GM12878 (cell line): ENCODE measurements around the gene SLC1A2. TPM values are rescaled to one million over a fixed set of nuclear protein-coding genes. Genes with fewer than 3 reads are reported as not detected.
A peak's percentile ranks its signal among the peaks of the same experiment; 100 is the strongest.

ENCODE experiments used
- ATAC-seq: fragments of 200-7000 bp; cut with Tn5 transposase; 3 replicates; pipeline ENCODE4 v1.9.1; 2020; ENCODE audit warnings: mild to moderate bottlenecking, moderate library complexity
- BruUV-seq: library from RNA; stranded (reverse); fragments of 400-500 nt; replicated peaks from 2 replicates; lab custom pipeline; 2021; lab: Mats Ljungman, UMichigan
- CTCF ChIA-PET: fragments of 300-600 bp; sonication (Branson Sonifier 250); formaldehyde crosslinking; extraction: SDS; loops from one replicate; lab custom pipeline; 2021; ENCODE audit warnings: inconsistent platforms; lab: Yijun Ruan, JAX
- POLR2A ChIA-PET: fragments of 350-600 bp; formaldehyde crosslinking; extraction: SDS; loops from one replicate; lab custom pipeline; 2021; ENCODE audit warnings: inconsistent platforms; lab: Charles Lee
- RAD21 ChIA-PET: fragments of 300-600 bp; sonication (Branson Sonifier 250); formaldehyde crosslinking; loops from one replicate; lab custom pipeline; 2023; ENCODE audit warnings: antibody characterized with exemption; ENCODE audit not compliant: unreplicated experiment; lab: Charles Lee
- SMC1A ChIA-PET: fragments of 300-600 bp; sonication (Branson Sonifier 250); formaldehyde crosslinking; loops from one replicate; lab custom pipeline; 2023; ENCODE audit not compliant: unreplicated experiment, uncharacterized antibody; lab: Charles Lee
- DNase-seq: peaks from one replicate; pipeline ENCODE4 v3.0.0-alpha.2; 2011; ENCODE audit warnings: low read depth, low spot score
- FAIRE-seq: peaks from 3 replicates; lab custom pipeline; 2011; peaks lifted over from hg19 to GRCh38; lab: Jason Lieb, UNC
- H2AFZ ChIP-seq: 2 replicates; pipeline ENCODE4 v1.6.0; 2011; ENCODE audit warnings: low read depth, low read length, control low read depth; ENCODE audit not compliant: control insufficient read depth
- H3K27ac ChIP-seq: 2 replicates; pipeline ENCODE4 v1.5.1; 2011; ENCODE audit warnings: control low read depth; ENCODE audit not compliant: control insufficient read depth, insufficient read depth
- H3K27me3 ChIP-seq, 2 experiments: replicated peaks in 1 of 2; 2 replicates each; pipeline versions ENCODE4 v1.6.0 to v1.6.1; 2011; ENCODE audit warnings: low read length in 1 of 2; ENCODE audit not compliant: control insufficient read depth in 2 of 2, insufficient read depth in 2 of 2
- H3K36me3 ChIP-seq, 2 experiments: 2 replicates each; pipeline ENCODE4 v1.5.1; 2011; ENCODE audit warnings: low read length in 1 of 2; ENCODE audit not compliant: control insufficient read depth in 2 of 2, insufficient read depth in 2 of 2
- H3K4me1 ChIP-seq: 2 replicates; pipeline ENCODE4 v1.6.1; 2011; ENCODE audit warnings: mild to moderate bottlenecking, low read length, moderate library complexity, mixed read lengths; ENCODE audit not compliant: control insufficient read depth, insufficient read depth
- H3K4me2 ChIP-seq: 2 replicates; pipeline ENCODE4 v1.6.0; 2011; ENCODE audit warnings: control low read depth; ENCODE audit not compliant: control insufficient read depth, insufficient read depth
- H3K4me3 ChIP-seq: fragments of 200-600 bp; sonication (generic); 2 replicates; pipeline ENCODE4 v1.5.1; 2016
- H3K79me2 ChIP-seq: 2 replicates; pipeline ENCODE4 v1.6.0; 2011; ENCODE audit warnings: low read length; ENCODE audit not compliant: control insufficient read depth, insufficient read depth
- H3K9ac ChIP-seq: 2 replicates; pipeline ENCODE4 v1.8.0; 2011; ENCODE audit warnings: low read length, control low read depth, mixed read lengths; ENCODE audit not compliant: control insufficient read depth, insufficient read depth
- H3K9me3 ChIP-seq: replicated peaks from 3 replicates; pipeline ENCODE4 v1.5.1; 2011; ENCODE audit warnings: mild to moderate bottlenecking, low read length; ENCODE audit not compliant: control insufficient read depth, insufficient read depth
- H4K20me1 ChIP-seq: 2 replicates; pipeline ENCODE4 v1.6.0; 2011; ENCODE audit not compliant: control insufficient read depth, insufficient read depth
- CBFB ChIP-seq: IDR thresholded peaks from 2 replicates; pipeline ENCODE4 v1.6.1; 2016; ENCODE audit warnings: antibody characterized with exemption, low read depth
- CHD1 ChIP-seq: IDR thresholded peaks from 2 replicates; pipeline ENCODE4 v1.6.1; 2012; ENCODE audit warnings: low read depth, low read length, improper control_type of control experiment
- EED ChIP-seq: sonication (generic); IDR thresholded peaks from 2 replicates; pipeline ENCODE4 v1.6.1; 2016; ENCODE audit warnings: antibody characterized with exemption, low read depth
- ETV6 ChIP-seq, 2 experiments: fragments of 450-650 bp in 1 of 2; IDR thresholded peaks in 1 of 2; conservative IDR thresholded peaks in 1 of 2; 2 replicates each; pipeline ENCODE4 v1.6.1; 2014; ENCODE audit warnings: antibody characterized with exemption in 1 of 2, borderline replicate concordance in 1 of 2, low read depth in 1 of 2, mild to moderate bottlenecking in 1 of 2, moderate library complexity in 1 of 2
- FOXM1 ChIP-seq: IDR thresholded peaks from 2 replicates; pipeline ENCODE4 v1.6.1; 2012; ENCODE audit warnings: low read depth, mild to moderate bottlenecking, inconsistent platforms, low read length, moderate library complexity
- MXI1 ChIP-seq: fragments of 150-350 bp; IDR thresholded peaks from 2 replicates; pipeline ENCODE4 v1.6.1; 2011; ENCODE audit warnings: low read depth, mild to moderate bottlenecking, inconsistent platforms, low read length, improper control_type of control experiment
- PAX5 ChIP-seq: IDR thresholded peaks from 2 replicates; pipeline ENCODE4 v1.6.1; 2011; ENCODE audit warnings: low read depth, low read length, borderline replicate concordance
- RB1 ChIP-seq: fragments of 450-650 bp; formaldehyde crosslinking; IDR thresholded peaks from 2 replicates; pipeline ENCODE4 v1.6.1; 2017; ENCODE audit warnings: mild to moderate bottlenecking, borderline replicate concordance
- WGBS: methylation state at CpG from one replicate; pipeline ENCODE4 v1.1.6; 2016; ENCODE audit warnings: low lambda C conversion rate; ENCODE audit not compliant: insufficient replicate concordance, insufficient coverage; ENCODE audit errors: missing lambda C conversion rate; 5-methylcytosine and 5-hydroxymethylcytosine counted together
- in situ Hi-C: fragments of 300-500 bp; cut with MboI; formaldehyde crosslinking; loops from 9 replicates; pipeline ENCODE4 v1.14.3; 2018; ENCODE audit warnings: mixed read lengths
- intact Hi-C: fragments of 100-400 bp; cut with micrococcal nuclease; formaldehyde crosslinking; loops from one replicate; pipeline ENCODE4 v1.14.2; 2022; ENCODE audit not compliant: unreplicated experiment
- polyA plus RNA-seq, 11 experiments: library from polyadenylated mRNA; depleted of rRNA in 4 of 11; unstranded in 6 of 11; stranded (reverse) in 5 of 11; fragments of >200 nt; fragmentation: Nextera tagmentation in 4 of 11; fragmentation: Illumina TruSeq in 1 of 11; extraction: Ambion mirVana in 4 of 11; extraction: Trizol in 1 of 11; gene quantifications; 1 replicate in 1 of 11; 2 replicates in 10 of 11; pipeline versions ENCODE4 v1.2.1 to v1.2.3, GENCODE V29; 2011 to 2016; ENCODE audit warnings: inconsistent platforms in 2 of 11, missing spikeins in 2 of 11, low read depth in 1 of 11
- total RNA-seq, 4 experiments: library from RNA; depleted of rRNA in 3 of 4; stranded (reverse); fragments of >200 nt in 3 of 4; fragmentation: Illumina TruSeq in 1 of 4; extraction: Trizol in 1 of 4; gene quantifications; 2 replicates each; pipeline versions ENCODE4 v1.2.1 to v1.2.3, GENCODE V29; 2013 to 2021
- TF ChIP-seq, protein P1 (sequence below): fragments of 450-650 bp; formaldehyde crosslinking; IDR thresholded peaks from 2 replicates; pipeline ENCODE4 v1.5.0; 2022; ENCODE audit warnings: mild to moderate bottlenecking, missing genetic modification characterization

Gene SLC1A2
- total and polyA plus RNA-seq, 10 of the 15 experiments (the other 5 are each of a cell fraction or from before 2014, with no cell fraction given): 0.01 to 0.84 (median 0.22) TPM; not detected in 1

DNA sequence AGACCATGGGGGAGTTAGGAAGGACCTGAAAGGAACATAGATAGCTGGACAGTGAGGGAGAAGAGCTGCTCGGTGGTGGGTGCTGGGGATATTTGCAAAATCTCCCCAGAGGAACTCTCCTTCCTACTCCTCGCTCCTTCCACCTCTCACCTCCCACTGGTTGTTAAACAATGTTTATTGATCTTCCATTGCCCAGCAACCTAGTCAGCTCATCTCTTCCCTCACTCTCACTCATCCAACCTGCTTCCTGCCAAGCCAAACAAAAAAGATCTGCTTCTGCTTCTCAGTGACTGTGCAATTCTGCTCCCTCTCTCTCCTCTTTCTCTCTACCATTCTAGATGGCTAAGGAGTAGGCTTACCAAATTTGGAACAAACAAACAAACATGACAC, 115.0 kb downstream of the SLC1A2 start (continued):
- 0 out of 2 replicates have a peak, but pooled peaks have one; percentile 33 for TF ChIP-seq FOXM1
- TF ChIP-seq MXI1: no peak
- TF ChIP-seq, protein P1, sequence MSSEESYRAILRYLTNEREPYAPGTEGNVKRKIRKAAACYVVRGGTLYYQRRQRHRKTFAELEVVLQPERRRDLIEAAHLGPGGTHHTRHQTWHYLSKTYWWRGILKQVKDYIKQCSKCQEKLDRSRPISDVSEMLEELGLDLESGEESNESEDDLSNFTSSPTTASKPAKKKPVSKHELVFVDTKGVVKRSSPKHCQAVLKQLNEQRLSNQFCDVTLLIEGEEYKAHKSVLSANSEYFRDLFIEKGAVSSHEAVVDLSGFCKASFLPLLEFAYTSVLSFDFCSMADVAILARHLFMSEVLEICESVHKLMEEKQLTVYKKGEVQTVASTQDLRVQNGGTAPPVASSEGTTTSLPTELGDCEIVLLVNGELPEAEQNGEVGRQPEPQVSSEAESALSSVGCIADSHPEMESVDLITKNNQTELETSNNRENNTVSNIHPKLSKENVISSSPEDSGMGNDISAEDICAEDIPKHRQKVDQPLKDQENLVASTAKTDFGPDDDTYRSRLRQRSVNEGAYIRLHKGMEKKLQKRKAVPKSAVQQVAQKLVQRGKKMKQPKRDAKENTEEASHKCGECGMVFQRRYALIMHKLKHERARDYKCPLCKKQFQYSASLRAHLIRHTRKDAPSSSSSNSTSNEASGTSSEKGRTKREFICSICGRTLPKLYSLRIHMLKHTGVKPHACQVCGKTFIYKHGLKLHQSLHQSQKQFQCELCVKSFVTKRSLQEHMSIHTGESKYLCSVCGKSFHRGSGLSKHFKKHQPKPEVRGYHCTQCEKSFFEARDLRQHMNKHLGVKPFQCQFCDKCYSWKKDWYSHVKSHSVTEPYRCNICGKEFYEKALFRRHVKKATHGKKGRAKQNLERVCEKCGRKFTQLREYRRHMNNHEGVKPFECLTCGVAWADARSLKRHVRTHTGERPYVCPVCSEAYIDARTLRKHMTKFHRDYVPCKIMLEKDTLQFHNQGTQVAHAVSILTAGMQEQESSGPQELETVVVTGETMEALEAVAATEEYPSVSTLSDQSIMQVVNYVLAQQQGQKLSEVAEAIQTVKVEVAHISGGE (CRISPR knock-in tag): no peak
- TF ChIP-seq CBFB: no peak
- TF ChIP-seq PAX5: no peak
- TF ChIP-seq RB1: no peak

DNA sequence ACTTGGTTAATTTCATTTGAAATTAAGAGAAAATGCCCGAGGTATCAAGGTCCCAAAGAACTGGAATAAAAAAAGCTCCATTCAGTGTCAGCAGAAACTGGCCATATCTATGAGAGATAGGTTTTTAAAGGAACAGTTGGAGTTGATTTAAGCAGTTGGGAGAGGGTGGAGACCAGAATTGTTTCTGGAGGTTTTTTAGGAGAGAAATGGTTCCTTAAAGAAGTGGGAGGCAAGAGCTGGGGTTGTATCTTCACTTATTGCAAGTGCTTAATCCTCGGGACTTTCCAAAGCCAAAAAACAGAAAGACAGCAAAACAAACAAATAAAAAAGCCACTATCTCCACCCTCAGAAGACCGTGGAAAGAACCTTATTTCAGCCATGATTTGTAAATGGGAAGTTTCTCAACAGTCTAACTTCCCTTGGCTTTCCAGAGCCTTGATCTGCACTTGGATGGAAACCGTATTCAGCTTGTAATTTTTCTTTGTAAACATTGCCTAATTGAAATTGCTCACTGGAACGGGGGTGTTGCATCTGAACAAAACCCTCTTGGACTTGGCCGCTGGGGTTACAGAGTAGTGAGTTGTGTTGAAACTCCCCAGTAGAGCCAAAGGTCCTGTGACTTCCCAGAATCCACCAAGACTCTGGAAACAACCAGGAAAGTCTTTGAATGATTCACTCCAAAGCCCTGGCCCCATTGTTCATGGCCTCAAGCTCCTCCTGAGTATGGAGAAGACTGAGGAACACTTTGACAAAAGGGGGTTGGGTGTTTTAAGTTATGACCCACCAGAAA, 115.6 kb downstream of the SLC1A2 start:
- no peaks in the 10 kb centered on the region for H3K27me3 ChIP-seq
- H4K20me1 ChIP-seq: no peaks in the 10 kb centered on the region
- H3K4me1 ChIP-seq: peaks cover 19% of the 10 kb centered on the region
- ChIA-PET CTCF (interaction anchor here (0.6 to 5.2 kb wide), 16 partner anchors 8 to 377 kb away, joined by 3 to 98 read pairs (median 4); no protein-coding TSS in a partner anchor), SMC1A (interaction anchor here (0.7 to 4.9 kb wide), 26 partner anchors 9 to 378 kb away, joined by 3 to 50 read pairs (median 6); no protein-coding TSS in a partner anchor), POLR2A (no interaction called here), RAD21 (interaction anchor here (0.6 to 4.7 kb wide), 20 partner anchors 9 to 377 kb away, joined by 3 to 66 read pairs (median 4); partner anchors contain the start of gene CD44)
- TF ChIP-seq EED (0 out of 2 replicates have a peak, but pooled peaks have one; percentile 16), ETV6 (conservative IDR thresholded peaks at IDR 0.05 in 1 of 2, IDR thresholded peaks at IDR 0.05 in 1 of 2; ENCODE audit: borderline replicate concordance in 1 of 2, low read depth in 1 of 2) (no peak), CHD1 (no peak)
- DNase-seq: no peak
- H3K36me3 ChIP-seq: no peaks in the 10 kb centered on the region
- H3K9me3 ChIP-seq: no peaks in the 10 kb centered on the region
- intact Hi-C loops: loop anchor here (2.0 kb wide), 2 partner anchors 65 to 87 kb away; no protein-coding TSS in a partner anchor
- 14% methylated on average over 6 of the region's 6 CpGs for WGBS
- no peak overlapping the region for H3K4me2 ChIP-seq
- H2AFZ ChIP-seq: peak overlapping the region; percentile 38; the same call in 1 of the 2 replicates
- no peak overlapping the region for H3K27ac ChIP-seq
- no peaks in the 10 kb centered on the region for H3K79me2 ChIP-seq
- H3K4me3 ChIP-seq: no peak overlapping the region
- no TSS peak for BruUV-seq
- in situ Hi-C loops: no loop called here
- FAIRE-seq: no peak
- H3K9ac ChIP-seq: no peak overlapping the region
- no peak for ATAC-seq
